Stimulated activated CD4-positive, alpha-beta T cell treated with anti-CD3 and anti-CD28 coated beads, TNF-alpha, amount 100 ng/mL, for 48 hours (primary cell): ENCODE measurements around the gene OR7C2.
"Not testable (repeated sequence)": the region's sequence is repeated elsewhere in the genome, so short reads cannot be mapped to it uniquely, and the experiment has no call there.

Experiments
- DNase-seq, 3 donors: peaks; one replicate each; pipeline ENCODE4 v3.0.0-alpha.2; 2020; ENCODE audit warnings: low read depth in 3 of 3

The OR7C2 gene

DNA sequence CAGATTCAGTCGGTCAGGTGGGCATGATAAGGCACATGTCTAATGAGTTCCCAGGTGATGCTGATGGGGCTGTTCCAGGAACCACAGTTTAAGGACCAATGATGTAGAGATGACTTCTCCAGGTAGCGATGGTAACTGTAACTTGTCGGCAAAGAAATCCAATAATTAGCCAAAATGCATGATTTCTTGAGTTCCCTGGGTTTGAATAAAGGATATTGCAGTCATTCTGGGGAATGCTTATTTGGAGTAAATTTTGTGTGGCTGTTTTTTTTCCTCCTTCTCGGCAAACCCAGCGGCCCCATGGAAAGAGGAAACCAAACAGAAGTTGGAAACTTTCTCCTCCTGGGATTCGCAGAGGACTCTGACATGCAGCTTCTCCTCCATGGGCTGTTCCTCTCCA, at the start of gene OR7C2:
Gene OR7C2, plus strand, starts transcription at position 301 of the 400 bp plus-strand sequence. Its CDS starts 0 bp downstream, at position 301.
- no peak for DNase-seq

DNA sequence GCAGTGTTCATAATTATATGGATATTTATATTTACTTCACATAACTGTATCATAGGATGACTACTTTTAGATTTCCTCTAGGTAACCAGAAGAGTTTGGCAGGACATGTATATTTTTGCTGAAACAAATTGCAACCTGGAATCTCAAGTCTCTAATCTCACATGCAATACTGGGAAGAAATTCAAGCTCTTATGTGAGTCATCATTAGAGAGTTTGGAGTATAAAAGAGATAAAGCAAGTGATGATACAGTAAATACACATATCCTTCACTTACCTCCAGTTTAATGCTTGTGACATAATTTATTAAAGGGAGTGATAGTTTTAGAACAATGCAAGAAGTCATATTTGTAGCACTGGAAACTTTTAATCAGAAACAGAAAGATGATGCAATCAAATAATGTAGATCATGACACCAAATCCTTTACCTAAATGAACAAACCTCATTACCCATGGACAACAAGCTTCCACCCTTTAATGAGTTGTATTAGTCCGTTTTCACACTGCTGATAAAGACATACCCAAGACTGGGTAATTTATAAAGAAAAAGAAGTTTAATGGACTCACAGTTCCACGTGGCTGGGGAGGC, 39.5 kb upstream of the OR7C2 start:
- DNase-seq = no peak

- no peak for DNase-seq
Measured at GRCh38 chr19:14906711-14907110, 34.6 kb upstream of the OR7C2 start.

DNA sequence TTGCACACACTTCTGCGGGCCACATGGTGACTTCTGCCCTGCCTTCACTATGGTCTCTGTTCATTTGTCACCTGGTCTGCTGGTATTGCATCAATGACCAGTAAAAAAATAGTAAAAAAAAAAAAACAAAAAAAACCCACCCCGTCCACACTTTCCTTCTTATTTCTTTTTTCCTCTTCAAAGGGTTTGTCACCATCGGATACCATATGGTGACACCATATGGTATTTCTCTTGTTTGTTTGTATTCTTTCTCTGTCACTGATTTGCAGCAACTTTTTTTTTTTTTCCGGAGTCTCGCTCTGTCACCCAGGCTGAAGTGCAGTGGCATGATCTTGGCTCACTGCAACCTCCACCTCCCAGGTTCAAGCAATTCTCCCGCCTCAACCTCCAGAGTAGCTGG, 26.2 kb upstream of the OR7C2 start:
- no peak for DNase-seq

DNA sequence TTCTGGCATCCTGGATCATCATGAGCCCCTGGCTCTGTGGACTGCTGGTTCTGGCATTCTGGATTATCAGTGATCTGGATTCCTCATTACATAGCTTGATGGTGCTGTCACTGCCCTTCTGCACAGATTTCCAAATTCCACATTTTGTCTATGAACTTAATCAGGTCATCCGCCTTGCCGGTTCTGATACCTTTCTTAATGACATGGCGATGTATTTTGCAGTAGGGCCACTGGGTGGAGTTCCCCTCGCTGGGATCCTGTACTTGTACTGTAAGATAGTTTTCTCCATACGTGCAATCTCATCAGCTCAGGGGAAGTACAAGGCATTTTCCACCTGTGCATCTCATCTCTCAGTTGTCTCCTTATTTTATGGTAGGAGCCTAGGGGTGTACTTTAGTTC, 24.4 kb upstream of the OR7C2 start:
- no peak for DNase-seq

DNA sequence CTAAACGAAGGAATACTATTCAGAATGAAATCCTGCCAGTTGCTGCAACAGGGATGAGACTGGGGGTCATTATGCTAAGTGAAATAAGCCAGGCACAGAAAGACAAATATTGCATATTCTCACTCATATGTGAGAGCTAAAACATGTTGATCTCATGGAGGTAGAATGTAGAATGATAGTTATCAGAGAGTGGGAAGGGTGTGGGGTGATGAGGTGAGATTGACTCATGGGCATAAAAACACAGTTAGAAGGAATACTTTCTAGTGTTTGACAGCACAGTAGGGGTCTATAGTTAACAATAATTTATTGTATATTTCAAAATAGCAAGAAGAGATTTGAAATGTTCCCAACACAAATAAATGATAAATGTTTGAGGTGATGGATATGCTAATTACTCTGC, 7.8 kb upstream of the OR7C2 start:
- DNase-seq = no peak

GRCh38 chr19:14940266-14940665, 1.0 kb upstream of the OR7C2 start:
- no peak for DNase-seq

- DNase-seq = no peak
Measured at GRCh38 chr19:14943601-14944000, 2.3 kb downstream of the OR7C2 start.

DNA sequence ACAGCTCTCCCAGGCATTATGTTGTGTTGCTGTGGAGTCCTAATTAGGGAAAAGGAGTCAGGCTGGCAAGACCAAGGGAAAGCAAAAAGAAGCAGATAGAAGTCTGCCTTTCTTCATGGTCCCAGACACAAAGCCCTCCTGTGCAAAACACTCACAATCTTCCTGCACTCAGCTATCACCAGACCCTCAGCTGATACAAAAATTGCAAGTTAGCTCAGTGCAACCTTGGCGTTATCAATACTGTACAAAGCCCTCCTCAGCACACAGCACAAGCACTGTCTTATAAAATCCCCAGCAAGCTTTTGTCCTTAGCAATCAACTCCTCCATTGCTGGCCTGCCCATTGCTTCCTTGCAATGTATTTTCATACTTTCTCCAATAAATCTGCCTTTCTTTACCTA, 3.2 kb downstream of the OR7C2 start:
- no peak for DNase-seq

DNA sequence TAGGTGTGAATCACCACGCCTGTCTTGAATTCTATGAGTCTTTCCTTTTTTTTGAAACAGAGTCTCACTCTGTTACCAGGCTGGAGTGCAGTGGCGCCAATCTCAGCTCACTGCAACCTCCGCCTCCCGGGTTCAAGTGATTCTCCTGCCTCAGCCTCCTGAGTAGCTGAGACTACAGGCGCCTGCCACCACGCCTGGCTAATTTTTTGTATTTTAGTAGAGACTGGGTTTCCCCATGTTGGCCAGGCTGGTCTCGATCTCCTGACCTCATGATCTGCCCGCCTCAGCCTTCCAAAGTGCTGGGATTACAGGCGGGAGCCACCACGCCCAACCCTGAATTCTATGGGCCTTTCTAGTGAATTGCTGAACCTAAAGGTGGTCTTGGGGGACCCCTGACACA, 8.1 kb downstream of the OR7C2 start:
- DNase-seq = not testable (repeated sequence)

DNA sequence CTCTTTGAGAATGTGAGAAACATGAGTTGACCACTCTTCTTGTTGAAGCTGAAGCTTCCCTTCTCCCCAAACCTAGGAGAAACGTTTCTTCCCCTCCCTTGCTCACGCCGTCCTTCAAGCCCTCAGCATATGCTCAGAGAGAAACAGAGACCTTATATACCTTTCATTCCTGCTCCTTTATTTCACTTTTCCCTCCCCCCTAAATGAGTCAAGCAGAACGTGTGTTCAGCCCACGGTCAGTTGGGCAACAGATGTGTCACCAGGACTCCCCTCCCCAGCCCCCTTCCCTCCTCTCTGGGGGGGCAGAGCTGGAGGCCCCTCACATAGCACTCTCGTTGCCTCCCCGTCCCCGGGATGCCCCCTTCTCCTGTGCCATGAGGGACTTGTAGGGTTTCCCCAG, 8.6 kb downstream of the OR7C2 start:
- no peak for DNase-seq

DNA sequence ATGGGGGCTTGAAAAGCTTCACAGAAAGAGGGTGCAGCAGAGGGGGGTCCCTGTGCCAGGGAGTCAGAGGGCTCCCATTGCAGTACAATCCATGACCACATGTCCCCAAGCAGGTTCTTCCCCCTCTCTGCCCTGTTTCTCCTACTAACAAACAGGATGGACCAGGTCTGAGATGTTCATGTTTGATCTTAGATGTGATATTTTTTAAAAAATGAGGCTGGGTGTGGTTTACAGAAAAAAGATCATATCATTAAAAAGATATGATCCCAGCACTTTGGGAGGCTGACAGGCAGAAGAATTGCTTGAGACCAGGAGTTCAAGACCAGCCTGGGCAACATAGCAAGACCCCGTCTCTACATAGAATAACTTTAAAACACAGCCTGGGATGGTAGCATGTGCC, 9.1 kb downstream of the OR7C2 start:
- DNase-seq = no peak

GRCh38 chr19:14952767-14953166, 11.5 kb downstream of the OR7C2 start:
- DNase-seq = no peak

DNA sequence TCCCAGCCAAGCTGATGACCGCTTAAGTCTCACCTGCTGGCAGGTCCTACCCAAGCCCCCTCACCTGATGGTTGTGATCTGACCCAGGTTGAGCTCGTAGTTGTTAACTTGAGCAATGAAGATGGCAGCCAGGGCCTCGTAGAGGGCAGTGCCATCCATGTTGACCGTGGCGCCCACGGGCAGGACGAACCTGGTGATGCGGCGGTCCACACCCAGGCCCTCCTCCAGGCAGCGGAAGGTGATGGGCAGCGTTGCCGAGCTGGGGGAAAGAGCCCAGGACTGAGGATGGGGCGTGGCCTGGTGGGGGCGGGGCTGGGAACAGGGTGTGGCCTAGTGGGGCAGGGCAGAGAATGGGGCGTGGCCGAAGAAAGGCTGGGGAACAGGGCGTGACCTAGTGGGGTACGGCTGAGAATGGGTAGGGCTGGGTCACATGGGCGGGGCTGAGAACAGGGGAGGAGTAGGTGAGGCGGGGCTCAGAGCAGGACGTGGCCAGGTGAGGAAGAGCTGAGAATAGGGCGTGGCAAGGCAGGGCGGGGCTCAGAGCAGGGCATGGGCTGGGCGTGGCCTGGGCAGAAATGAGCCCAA, 12.9 kb downstream of the OR7C2 start:
- no peak for DNase-seq

GRCh38 chr19:14957464-14957863, 16.2 kb downstream of the OR7C2 start:
- DNase-seq = no peak

GRCh38 chr19:14959263-14959662, 18.0 kb downstream of the OR7C2 start:
- no peak for DNase-seq

DNA sequence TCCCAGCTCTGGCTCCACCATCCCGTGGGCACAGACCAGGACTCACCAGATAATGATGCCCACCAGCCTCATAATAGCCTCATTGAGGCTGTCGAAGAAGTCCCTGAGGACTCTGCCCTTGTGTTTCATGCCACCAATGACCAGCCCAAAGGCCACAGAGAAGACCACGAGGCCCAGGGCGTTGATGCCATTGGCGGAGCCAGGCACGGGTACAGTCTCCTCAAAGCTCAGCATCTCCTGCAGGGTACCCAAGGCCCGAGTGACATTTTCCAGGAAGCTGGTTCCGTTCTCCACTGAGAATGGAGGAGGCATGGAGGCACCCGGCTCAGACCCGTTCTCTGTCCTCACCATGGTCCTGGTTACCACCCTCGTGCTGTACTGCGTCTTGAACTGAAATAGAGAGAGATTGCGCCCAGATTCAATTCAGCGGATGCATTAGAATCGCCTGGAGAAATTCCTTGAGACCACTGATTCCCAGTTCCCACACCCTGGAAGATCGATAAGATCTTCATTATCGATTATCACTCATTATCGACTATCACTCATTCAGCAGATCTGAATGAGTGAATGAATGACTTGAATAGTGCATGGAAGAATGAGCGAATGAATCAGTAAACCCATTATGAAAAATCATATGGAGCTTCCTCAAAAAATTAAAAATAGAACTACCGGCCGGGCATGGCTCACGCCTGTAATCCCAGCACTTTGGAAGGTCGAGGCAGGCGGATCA, 20.8 kb downstream of the OR7C2 start:
- DNase-seq = no peak

GRCh38 chr19:14968247-14968646, 27.0 kb downstream of the OR7C2 start:
- DNase-seq = no peak

- no peak for DNase-seq
Measured at GRCh38 chr19:14971474-14971873, 30.2 kb downstream of the OR7C2 start.

GRCh38 chr19:14972676-14973075, 31.4 kb downstream of the OR7C2 start:
- no peak for DNase-seq

- no peak for DNase-seq
Measured at GRCh38 chr19:14974488-14974887, 33.2 kb downstream of the OR7C2 start.

DNA sequence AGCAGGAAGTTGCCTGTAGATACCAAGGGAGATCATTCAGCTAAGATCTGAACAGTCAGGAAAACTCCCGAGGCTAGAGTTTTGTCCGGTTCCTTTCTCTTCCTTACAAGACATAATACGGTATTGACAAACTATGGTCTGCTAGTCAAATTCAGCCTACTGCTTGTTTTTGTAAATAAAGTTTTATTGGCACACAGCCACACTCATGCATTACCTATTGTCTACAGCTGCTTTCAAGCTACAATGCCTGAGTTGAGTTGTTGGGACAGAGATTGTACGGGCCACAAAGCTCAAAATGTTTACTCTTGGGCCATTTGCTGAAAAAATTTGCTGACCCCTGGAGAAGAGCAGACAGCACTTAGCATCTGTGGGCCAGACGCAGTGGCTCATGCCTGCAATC, 35.8 kb downstream of the OR7C2 start:
- DNase-seq = no peak

DNA sequence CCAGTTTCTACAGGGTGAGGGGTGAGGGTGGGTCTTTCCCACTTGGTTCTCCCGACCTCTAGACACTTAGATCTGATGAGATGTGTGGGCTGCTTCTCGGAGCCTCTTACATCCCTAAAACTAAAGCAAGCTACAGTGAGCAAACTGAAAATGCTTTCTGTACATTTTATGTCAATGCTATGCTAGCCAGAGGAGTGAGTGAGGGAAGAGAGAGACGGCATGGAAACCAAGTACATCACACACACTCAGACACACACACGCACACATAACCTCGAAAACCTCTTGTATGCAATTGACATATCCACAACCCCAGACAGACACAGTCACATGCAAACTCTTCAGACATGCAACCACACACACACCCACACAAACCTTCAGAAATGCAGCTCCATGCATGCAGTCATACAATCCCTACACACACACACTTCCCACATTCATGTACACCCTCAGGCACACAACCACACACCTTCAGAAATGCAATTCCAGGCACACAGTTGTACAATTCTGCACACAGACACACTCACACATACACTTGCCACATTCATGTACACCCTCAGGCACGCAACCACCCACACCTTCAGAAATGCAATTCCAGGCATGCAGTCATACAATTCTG, 37.0 kb downstream of the OR7C2 start:
- DNase-seq = no peak
